HG03066 (cell line): ENCODE data around the gene BDKRB2.

Experiments
- ATAC-seq: cut with Tn5 transposase; IDR thresholded peaks from one replicate; pipeline ENCODE4 v1.9.1; 2021; ENCODE audit warnings: low read depth; ENCODE audit not compliant: unreplicated experiment

BDKRB2 gene

DNA sequence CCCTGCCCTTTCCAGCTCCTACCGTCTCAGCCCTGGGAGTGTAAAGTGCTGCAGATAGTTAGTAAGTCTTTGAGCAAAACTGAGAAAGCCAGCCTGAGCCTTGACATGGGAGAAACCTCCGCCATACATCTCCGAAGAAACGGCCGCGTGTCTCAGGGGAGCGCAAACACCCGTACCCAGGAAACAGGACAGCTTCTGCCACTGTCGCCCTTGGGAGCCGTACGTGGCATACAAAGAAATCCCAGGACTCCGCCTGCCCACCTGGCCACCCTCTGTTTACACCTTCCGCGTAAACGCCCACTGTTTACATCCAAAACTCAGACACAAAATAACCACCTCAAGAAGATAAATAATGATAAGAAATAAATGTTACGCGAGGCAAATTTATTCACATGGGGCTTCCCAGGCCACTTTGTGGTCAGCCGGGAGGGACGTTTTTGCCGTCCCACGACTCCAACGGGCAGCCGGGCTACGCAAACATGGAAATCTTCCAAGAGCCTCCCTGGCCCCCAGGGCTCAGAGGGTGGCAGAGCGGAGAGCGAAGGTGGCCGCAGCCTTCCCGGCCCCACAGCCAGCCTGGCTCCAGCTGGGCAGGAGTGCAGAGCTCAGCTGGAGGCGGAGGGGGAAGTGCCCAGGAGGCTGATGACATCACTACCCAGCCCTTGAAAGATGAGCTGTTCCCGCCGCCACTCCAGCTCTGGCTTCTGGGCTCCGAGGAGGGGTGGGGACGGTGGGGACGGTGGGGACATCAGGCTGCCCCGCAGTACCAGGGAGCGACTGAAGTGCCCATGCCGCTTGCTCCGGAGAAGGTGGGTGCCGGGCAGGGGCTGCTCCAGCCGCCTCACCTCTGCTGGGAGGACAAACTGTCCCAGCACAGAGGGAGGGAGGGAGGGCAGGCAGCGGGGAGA, at the start of gene BDKRB2:
BDKRB2 (plus strand) TSS at position 689 of the 908 bp plus-strand sequence. CDS start 32,269 bp downstream, outside the sequence.
- ATAC-seq, result no peak

DNA sequence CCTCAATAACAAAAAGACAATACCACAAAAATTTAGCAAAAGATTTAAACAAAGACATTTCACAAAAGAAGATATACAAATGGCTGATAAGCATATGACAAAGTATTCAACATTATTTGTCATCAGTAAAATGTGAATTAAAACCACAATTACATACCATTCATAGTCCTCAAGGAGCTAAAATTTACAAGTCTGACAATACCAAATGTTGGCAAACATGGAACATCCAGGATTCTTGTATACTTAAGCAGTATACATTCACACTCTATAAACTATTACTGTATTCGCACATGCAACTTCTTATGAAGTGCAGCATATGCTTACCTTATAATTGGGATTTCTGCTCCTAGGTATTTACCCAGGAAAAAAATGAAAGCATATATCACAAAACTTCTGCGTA, 49.7 kb upstream of the BDKRB2 start:
- no peak for ATAC-seq

DNA sequence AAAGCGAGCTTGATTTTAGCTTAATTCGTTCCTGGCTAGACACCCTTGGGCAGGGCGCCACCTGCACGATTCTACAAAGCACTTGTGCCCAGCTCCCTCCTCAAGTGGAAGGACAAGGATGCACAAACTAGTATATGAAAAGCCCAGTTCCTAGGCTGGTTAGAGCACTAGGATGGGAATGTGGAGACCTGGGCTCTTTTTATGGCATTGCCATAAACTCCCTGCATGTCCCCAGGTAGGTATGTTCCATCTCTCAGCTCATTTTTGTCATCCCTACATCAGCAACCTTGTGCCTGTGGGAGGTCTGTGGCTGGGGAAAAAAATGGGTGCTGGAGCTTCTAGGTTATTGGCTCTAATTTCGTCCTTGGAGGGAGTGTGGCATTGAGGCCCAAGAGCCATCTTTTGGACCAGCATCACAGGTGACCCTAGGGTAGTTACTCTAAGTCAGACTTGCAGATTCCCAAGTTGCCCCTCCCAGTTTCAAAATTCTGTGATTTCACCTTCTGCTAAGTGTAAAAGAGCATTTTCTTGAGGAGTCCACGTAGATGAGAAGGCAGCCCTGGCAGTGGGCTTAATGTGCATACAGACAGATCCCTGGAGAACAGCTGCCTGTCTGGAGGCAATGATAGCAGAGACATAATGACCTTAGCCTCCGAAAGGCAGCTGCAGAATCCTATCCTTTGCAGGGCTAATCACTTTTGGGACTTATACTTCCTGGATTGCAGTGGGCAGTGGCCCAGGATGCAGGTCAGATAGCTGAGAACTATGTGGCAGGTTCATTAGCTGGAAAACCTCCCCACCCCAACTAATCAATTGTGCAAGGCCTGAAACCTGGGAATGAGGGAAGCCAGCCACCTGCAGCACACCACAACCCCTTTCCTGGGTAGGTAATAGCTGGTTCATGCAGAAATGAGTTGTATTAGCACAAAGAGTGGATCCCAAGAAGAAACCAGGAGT, 47.6 kb upstream of the BDKRB2 start:
- ATAC-seq, result no peak

DNA sequence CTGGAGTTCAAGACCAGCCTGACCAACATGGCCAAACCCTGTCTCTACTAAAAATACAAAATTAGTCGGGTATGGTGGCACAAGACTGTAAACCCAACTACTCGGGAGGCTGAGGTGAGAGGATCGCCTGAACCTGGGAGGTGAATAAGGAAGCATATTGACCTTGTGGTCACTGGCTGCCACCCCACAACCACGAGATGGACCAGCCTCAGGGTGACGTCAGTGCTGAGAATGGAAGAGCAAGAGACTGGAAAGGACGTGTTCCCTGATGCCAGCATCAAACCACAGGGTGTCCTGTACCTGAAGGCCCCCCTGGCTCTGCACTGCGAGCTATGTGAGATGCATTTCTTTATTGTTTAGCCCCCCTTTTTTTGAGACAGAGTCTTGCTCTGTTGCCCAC, 45.9 kb upstream of the BDKRB2 start:
- no peak for ATAC-seq

DNA sequence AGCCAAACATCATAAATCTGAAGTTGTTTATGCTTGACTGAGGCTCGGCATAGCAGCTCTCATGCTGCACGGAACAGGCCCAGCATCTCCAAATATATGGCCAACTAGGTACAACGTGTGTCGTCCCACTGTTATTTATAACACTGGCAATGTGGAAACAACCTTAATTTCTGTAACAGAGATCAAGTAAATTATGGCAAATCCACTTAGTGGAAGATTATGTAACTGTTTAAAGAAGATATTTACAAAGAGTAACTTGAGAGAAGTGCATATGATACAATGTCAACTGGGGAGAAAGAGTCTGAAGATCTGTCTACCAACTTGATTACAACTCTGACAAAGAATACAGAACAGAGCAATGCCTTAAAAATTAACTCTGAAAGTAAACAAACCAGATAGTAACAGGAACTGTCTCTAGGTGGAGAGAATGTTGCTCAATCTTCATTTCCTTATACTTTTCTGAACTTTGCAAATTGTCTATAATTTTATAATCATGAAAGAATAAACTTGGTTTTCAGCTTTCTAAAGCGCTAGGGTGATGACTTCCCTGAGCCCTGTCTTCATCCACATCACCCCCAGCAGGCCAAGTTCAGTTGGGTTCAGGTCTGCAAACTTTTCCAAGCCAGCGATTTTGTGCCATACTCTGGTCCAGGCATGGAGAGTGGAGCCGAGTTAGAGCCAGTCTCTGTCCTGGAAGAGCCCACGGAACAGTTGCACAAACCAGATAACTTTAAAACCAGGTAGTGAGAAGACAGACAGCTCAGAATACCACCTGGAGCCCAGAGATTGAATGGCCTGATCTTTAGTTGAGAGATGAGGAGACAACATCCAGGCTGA, 44.3 kb upstream of the BDKRB2 start:
- ATAC-seq, result no peak

DNA sequence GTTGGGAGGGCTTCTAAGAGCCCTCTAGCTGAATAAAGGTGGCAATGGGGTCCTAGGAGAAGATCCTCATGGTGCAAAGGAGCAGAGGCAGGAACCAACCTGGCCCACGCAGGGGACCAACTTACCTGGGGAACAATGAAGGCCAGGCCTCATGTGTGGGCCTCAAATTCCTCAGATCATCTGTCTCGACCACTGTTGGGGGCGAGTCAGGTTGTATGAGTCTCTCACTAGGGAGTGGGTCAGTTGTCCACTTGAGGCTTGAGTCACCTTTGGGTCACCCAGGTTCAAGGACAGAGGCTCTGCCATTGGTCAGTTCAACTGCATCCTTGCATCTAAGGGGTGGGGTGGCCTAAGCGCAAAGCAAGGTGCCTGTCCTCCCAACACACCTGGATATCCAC, 43.7 kb upstream of the BDKRB2 start:
- ATAC-seq, result no peak

DNA sequence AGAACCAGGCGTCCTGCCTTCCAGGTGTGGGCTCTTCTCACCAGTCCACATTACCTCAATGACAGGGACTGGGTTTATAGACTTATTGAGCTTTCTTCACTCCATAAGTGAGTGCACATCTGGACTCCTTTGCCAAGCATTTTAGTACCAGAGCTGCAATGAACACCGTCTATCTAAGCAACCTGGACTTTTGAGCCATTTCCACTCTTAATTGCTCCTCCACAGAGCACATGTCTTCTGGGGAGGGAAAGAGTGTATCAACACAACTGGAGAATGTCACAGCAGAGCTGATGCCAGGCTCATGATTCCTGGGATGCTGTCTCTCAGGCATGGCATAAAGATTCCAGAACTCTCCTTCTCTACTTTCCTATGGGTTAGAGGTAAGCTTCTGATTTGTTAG, 43.0 kb upstream of the BDKRB2 start:
- ATAC-seq, result no peak

DNA sequence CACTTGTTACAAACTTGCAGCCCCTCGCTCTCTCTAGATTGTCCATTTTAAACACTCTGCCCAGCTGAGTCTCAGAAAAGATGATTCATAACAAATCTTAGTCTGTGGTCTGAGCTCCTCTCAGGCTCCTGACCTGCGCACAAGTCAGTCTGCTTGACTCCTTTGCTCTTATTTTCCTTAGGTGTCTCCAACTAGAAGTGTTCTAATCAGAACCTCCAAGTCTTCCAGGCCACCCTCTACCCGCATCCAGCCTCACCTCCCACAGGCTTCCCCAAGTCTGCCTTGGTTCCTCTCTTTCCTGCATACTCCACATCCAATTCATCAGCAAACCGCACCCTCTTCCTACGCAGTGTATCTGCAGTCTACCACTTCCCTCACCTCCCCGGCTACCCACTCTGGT, 42.4 kb upstream of the BDKRB2 start:
- ATAC-seq, result no peak

DNA sequence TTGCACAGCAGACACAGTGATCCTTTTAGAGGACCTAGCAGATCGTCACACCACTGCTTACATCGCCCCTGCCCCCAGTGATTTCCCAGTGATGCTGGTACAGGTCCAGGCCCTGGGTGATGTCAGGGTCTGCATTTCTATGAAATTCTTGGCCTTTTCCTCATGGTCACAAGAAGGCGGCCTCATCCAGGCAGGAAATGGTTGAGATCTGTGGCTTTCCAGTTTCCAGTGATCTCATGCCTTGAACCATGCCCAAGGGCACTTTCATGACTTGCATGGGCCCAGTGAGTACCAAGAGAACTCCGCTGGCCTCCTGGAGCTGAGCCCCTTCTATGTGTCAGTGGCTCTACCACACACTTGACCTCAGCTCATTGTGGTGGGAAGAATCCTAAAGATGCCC, 41.9 kb upstream of the BDKRB2 start:
- no peak for ATAC-seq

DNA sequence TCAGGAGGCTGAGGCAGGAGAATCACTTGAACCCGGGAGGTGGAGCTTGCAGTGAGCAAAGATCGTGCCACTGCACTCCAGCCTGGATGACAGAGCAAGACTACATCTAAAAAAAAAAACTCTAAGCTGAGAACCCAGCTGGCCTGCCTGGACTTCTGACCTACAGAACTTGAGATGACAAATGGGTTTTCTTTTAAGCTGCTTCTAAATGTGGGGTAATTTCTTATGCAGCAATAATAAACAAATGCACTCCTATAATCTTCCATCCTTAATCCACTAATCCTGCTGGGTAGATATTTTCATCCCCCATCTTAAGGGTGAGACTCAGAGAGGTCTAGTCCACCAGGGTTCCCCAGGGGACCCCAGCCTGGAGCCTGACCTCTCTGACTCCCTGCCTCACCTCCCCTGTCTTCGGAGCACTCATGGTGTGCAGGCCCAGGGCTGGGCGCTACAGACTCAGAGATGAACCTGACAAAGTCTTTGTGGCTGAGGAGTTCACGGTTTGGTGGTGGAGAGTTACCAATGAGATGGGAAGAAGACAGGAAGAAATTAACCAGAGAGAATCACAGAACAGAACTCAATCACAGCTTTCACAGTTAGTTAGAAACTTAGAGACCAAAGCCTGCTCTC, 39.7 kb upstream of the BDKRB2 start:
- no peak for ATAC-seq

DNA sequence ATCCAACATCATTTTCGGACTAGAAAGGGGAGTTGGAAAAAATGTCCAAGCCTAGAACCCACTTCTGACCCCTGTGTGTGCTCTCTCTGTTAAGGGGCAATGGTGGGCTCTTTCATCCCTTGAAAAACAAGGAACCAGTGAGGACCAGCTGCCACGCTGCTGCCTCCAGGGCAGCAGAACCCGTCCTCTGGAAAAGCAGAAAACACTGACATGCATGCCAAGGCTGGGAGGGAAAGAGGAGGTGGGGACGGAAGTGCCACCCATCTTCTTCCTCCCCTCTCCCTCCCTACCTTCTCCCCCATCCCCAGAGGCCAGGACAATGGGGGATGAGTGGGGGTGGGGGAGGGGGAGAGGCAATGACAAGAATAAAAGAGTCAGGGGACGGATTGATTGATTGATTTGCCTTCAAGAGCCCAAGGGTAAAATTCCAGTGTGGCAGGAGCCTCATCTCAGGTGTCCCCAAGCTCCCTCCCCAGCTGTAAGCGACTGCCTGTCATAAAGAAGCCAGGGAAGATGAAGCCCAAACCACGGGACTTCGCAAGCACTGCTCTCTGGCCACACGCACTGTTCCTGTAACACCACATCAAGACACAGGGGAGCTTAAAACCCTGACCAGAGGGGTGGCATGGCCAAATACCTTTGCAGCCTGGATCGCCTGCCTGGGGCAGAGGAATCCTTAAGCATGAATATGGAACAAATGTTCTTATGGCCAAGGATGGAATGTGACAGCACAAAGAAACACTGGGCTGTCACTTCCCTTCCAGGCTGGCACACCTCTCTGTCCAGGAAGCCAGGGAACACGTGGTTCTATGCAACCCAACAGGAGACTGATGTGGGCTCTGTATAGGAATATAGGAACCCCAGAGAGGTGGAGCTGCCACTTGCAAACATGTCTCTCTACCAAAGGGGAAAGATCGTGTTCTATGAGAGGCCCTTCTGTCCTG, 38.9 kb upstream of the BDKRB2 start:
- no peak for ATAC-seq

DNA sequence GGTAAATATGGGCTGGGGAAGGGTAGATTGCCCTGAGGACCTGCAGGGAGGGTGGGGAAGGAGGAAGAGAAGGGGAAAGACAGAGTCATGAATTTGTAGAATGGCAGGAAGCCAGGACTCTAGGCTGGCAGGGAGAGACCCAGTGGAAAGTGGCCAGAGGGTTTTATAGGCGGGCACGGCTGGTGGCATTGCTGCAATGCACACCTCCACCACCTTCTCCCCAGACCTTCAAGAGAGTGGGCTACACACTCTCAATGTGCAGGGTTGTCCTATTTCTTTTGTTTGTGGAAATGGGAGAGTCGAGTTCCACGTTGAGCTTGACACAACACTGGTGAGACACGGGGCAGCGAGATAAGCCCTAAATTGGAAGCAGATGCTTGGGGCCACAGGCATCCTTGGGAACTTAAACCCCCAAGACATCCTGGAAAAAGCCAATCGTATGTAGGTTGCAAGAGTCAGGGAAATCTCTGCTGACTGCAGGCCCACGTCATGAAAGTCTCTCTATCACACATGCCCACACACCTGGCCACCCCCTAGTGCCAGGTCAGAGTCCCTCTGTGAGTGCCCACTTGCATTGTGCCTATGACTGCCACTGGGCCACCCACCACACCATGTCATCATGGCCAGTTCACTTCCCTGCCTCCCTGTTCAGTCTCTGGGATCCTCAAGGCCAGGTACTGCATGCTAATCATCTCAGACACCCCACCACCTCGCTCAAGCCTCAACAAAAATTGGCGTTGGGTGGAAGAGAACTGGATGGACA, 38.0 kb upstream of the BDKRB2 start:
- no peak for ATAC-seq

DNA sequence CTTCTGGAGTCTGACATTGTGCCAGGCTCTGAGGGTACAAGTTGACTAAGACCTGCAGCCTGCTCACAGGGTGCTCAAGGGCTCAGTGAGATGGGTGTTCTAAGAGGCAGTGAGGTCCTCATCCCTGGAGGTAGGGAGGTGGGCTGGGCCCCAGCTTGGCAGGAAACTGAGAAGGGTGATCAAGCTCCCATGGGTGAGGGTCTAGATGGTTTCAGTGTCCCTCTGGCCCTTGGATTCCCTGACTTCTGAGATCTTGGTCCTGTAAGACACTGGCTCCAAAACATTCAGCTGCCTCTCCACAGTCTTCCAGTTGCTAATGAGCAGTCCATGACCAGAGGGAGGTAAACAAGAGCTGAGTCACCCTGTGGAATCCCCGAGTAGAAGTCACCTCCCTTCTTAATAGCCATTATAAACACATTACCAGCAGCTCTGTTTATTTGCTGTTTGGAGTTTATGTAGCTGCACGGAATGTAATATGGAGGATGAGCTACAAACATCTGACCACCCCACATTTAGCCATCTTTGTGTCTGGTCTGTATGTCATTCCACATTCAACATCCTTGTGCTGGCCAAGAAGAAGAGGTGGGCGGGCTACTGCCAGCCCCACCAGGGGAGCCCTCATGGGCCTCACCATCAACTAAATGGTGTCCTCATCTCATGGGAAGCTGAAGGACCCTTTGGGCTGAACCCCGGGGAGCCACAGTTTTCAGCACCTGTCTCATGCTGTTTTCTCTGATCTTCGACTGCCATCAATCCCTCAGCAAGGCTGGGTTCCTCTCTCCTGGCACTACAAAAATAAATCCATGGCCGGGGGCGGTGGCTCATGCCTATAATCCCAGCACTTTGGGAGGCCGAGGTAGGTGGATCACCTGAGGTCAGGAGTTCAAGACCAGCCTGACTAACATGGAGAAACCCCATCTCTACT, 37.2 kb upstream of the BDKRB2 start:
- ATAC-seq, result no peak

DNA sequence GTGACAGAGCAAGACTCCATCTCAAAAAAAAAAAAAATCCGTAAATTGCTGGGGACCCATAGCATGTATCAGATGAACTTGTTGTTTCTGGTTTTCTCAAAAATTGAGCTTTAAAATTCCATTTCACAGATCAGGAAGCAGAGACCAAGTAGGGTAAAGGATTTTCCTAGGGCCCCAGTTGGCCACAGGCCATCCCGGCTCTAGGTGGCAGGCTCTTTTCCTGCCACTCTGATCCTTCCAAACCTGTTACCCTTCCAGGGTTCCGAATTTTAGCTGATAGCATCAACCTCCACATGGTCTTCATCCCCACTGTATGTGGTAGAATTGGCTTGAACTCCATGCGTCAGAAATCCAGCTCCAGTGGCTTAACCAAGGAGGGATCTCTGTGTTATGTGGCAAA, 36.1 kb upstream of the BDKRB2 start:
- no peak for ATAC-seq

DNA sequence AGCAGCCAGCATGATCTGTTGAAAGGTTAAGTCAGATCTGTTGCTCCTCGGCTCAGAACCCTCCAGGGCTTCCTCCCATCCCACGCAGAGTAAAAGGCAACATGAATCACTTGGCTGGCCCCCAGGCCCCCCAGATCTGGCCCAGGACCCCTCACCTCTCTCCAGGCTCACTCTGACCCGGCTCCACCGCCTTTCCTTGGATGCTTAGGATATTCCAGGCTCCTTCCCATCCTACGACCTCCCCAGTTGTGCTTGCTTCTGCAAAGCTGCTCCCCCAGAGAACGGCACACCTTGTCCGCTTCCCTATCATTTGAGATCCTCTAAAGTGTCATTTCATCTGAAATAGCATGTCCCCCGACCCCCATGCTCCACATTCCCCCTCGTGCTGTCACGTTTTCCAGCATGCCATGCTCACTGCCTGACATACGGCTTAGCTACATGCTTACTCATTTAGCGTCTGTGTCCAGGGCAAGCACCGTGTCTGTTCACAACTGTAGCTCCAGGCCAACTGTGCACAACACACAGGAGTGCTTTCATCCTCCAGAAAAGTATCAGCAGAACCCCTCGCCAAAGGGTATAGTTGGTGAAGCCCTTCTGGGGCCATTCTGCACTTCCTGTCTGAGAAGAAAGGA, 33.6 kb upstream of the BDKRB2 start:
- no peak for ATAC-seq

DNA sequence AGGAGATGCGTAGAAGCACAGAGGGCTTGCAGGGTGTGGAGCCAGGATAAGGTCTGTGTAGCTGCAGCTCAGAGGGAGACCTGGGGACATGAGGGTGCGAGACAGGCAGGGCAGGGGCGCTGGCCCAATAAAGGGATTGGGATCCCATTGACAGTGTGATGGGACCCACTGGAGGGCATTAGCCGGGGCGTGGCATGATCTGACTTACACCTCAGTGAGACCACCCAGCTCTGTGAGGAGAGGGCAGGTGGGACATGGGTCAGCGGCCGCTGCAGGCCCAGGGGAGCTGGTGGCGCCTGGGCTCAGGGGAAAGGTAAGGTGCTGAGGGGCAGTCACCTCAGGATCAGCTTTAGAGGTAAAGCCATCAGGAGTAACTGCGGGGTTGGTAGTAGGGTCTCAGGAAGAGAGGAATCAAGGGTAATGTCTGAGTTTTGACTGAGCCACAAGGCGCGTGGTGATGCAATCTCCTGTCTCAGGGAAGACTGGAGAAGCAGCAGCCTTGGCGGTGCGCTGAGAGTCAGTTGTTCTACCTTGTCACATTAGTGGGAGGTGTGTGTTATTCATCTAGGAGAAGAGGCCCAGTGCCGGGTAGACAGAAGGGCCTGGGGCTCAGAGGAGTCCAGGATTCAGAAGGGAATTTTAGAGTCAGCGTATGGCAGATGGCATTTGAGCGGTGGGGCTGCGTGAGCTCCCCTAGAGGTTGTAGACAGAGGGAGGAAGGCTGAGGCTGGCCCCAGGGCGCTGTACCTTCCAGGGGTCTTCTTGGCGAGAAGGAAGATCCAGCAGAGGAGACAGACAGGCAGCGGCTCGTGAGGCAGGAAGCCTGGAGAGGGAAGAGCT, 30.8 kb upstream of the BDKRB2 start:
- ATAC-seq, result no peak
